Fibroblast of the aortic adventitia (primary cell): Measurements from ENCODE around the gene VARS1. TPM values are rescaled to one million over a fixed set of nuclear protein-coding genes. Genes with fewer than 3 reads are reported as not detected.
"Not testable (repeated sequence)": the region's sequence is repeated elsewhere in the genome, so short reads cannot be mapped to it uniquely, and the experiment has no call there.

Experiments
- DNase-seq: peaks from one replicate; pipeline ENCODE4 v3.0.0-alpha.2; 2010; ENCODE audit warnings: low read depth
- H3K4me3 ChIP-seq: 2 replicates; pipeline ENCODE4 v1.5.1; 2011; ENCODE audit warnings: low read depth, mild to moderate bottlenecking, control low read depth, low read length, moderate library complexity
- CTCF ChIP-seq: IDR thresholded peaks from 2 replicates; pipeline ENCODE4 v1.5.1; 2011; ENCODE audit warnings: mild to moderate bottlenecking, low read length, control low read depth, inconsistent platforms; ENCODE audit not compliant: insufficient read depth
- total RNA-seq: library from RNA; depleted of rRNA; stranded (reverse); fragments of >200 nt; gene quantifications from 2 replicates; pipeline ENCODE4 v1.2.3, GENCODE V29; 2012; ENCODE audit warnings: low replicate concordance

VARS1 gene
- total RNA-seq, 1 donor: 68.8 TPM

DNA sequence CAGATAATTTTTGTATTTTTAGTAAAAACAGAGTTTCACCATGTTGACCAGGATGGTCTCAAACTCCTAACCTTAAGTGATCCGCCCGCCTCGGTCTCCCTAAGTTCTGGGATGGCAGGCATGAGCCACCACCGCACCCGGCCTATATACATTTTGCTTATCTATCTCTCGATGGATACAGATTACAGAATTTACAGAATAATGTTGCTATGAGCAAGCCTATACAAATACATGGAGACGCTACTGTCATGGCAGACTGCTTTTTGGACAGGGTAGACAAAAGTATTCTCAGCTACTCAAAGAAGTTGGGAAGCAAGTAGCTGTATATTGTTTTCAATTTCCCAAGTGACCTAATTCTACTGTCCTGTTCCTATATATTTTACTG is 17.9 kb upstream of the VARS1 start:
- H3K4me3 ChIP-seq: no peak overlapping the region
- DNase-seq: no peak
- no peak for TF ChIP-seq CTCF

GRCh38 chr6:31811645-31812044 is 16.1 kb upstream of the VARS1 start:
- H3K4me3 ChIP-seq: no peak overlapping the region
- no peak for TF ChIP-seq CTCF
- DNase-seq: no peak

GRCh38 chr6:31808599-31808998 is 13.0 kb upstream of the VARS1 start:
- not testable (repeated sequence) for DNase-seq, H3K4me3 ChIP-seq

DNA sequence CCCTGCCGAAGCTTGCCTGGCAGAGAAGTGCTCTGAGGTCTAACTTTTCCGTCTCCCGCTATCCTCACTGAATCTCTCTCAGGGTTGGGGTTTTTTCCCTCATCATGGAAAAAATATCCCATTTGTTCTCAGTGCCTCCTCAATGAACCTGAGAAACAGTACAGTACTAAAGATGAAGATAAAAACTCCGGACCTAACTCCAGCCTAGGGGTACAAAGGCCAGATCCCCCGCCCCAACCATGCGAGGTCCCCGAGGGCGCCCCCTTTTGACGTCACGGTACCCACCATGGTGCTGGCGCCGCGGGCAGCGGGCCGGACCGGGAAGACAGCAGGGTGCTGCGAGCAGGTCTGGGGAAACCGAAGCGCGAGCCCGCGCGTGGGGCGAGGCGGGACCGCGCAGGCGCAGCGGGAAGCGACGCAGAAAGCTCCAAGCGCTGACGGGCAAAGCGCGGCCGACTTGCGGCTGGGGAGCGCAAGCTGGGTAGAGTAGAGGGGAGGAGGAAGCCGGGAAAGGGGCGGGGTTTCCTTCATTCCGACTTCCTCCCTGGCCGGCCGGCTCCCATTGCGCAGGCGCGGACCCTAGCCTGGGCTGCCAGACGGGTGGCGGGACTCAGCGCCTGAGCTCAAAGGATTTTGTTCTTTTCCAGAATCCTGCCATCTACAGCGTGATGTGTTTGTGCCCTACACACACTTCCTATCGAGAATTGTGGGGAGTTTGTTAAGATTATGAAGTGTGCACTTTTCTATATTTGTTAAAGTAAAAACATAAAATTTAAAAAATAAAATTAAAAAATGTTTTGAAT is 11.1 kb upstream of the VARS1 start, which contains the start of gene LSM2:
TSS of gene LSM2 (minus strand) at position 497 of the 803 bp plus-strand sequence. CDS start at position 288, 209 bp downstream.
- DNase-seq: peak; percentile 97
- no peak for TF ChIP-seq CTCF
- H3K4me3 ChIP-seq: peak within 1 kb of the TSS; percentile 84

DNA sequence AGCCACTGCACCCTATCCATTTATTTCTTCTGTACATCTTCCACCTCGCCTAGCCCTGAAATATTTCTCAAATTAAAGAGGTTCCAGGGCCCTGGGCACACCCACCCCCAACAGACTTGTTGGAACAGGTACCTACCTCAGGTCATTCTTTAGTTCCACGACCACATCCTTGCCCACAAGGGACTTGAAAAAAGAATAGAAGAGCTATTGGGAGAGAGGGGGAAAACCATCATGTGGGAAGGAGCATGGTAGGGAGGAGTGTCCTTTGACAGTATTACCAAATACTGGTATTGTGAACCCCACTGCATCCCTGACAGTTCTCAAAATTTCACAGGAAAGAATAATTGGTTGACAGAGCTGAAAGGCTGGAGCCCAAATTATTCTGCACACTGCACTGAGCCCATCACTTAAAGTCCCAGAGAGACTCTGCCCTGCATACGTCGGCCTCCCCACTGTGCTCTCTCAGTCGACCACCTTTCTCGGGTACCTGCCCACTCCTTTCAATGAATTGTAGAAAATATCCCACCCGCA is 10.5 kb upstream of the VARS1 start:
- no peak for DNase-seq
- TF ChIP-seq CTCF: no peak

GRCh38 chr6:31801031-31801927 is 5.7 kb upstream of the VARS1 start:
- not testable (repeated sequence) for H3K4me3 ChIP-seq, DNase-seq

More for the DNA sequence above, 10.5 kb upstream of the VARS1 start:
- peak overlapping the region; percentile 84 for H3K4me3 ChIP-seq

GRCh38 chr6:31799781-31800180 is 4.2 kb upstream of the VARS1 start:
- DNase-seq: peak; percentile 85
- H3K4me3 ChIP-seq: no peak overlapping the region
- TF ChIP-seq CTCF: no peak
